HepG2 (cell line): Measurements from ENCODE around the gene MCM3AP. TPM values are rescaled to one million over a fixed set of nuclear protein-coding genes. Genes with fewer than 3 reads are reported as not detected.

Source experiments
- CAMTA2 ChIP-seq: sonication (generic); formaldehyde crosslinking; IDR thresholded peaks from 2 replicates; pipeline ENCODE4 v1.4.0; 2020; ENCODE audit warnings: mild to moderate bottlenecking, missing genetic modification reagents, borderline replicate concordance
- GATAD1 ChIP-seq: IDR thresholded peaks from 2 replicates; pipeline ENCODE4 v1.6.1; 2016; ENCODE audit warnings: missing genetic modification reagents, missing compliant biosample characterization
- GLMP ChIP-seq: sonication (generic); formaldehyde crosslinking; IDR thresholded peaks from 2 replicates; pipeline ENCODE4 v1.9.0; 2021; ENCODE audit warnings: missing genetic modification reagents, mild to moderate bottlenecking, borderline replicate concordance
- HDAC1 ChIP-seq: sonication (generic); formaldehyde crosslinking; IDR thresholded peaks from 2 replicates; pipeline ENCODE4 v1.5.1; 2020; ENCODE audit warnings: mild to moderate bottlenecking, missing genetic modification reagents
- HES4 ChIP-seq: sonication (generic); formaldehyde crosslinking; IDR thresholded peaks from 2 replicates; pipeline ENCODE4 v1.9.0; 2021; ENCODE audit warnings: mild to moderate bottlenecking, missing genetic modification reagents, borderline replicate concordance
- HNRNPK ChIP-seq: fragments of 200-400 bp; formaldehyde crosslinking; IDR thresholded peaks from 2 replicates; pipeline ENCODE4 v1.6.1; 2018; ENCODE audit warnings: low read length, low read depth, moderate library complexity, mild to moderate bottlenecking; ENCODE audit not compliant: poor library complexity, severe bottlenecking
- MAFG ChIP-seq: sonication (generic); formaldehyde crosslinking; IDR thresholded peaks from 2 replicates; pipeline ENCODE4 v1.5.1; 2020; ENCODE audit warnings: mild to moderate bottlenecking, missing genetic modification reagents
- MXI1 ChIP-seq: IDR thresholded peaks from 3 replicates; pipeline ENCODE4 v1.6.1; 2012; ENCODE audit warnings: low read depth, low read length, inconsistent platforms, borderline replicate concordance
- PITX1 ChIP-seq: sonication (generic); formaldehyde crosslinking; IDR thresholded peaks from 2 replicates; pipeline ENCODE4 v1.5.1; 2020; ENCODE audit warnings: mild to moderate bottlenecking, missing genetic modification reagents
- POLR2A ChIP-seq, 2 experiments: IDR thresholded peaks; 2 replicates each; pipeline ENCODE4 v1.6.1; 2011; ENCODE audit warnings: low read depth in 2 of 2, low read length in 2 of 2, mild to moderate bottlenecking in 1 of 2, moderate library complexity in 1 of 2; ENCODE audit not compliant: insufficient read depth in 1 of 2
- RELA ChIP-seq: sonication (generic); formaldehyde crosslinking; IDR thresholded peaks from 2 replicates; pipeline ENCODE4 v1.4.0; 2020; ENCODE audit warnings: missing genetic modification reagents
- SNAPC5 ChIP-seq: sonication (generic); formaldehyde crosslinking; IDR thresholded peaks from 2 replicates; pipeline ENCODE4 v1.8.1; 2023; ENCODE audit warnings: mild to moderate bottlenecking, missing genetic modification reagents, borderline replicate concordance
- SRY ChIP-seq: sonication (generic); formaldehyde crosslinking; IDR thresholded peaks from 2 replicates; pipeline ENCODE4 v1.8.0; 2022; ENCODE audit warnings: mild to moderate bottlenecking, missing genetic modification reagents
- TBX2 ChIP-seq: sonication (generic); formaldehyde crosslinking; IDR thresholded peaks from 2 replicates; pipeline ENCODE4 v1.5.0; 2020; ENCODE audit warnings: missing genetic modification reagents, mild to moderate bottlenecking, borderline replicate concordance
- ZBTB7A ChIP-seq: sonication (generic); formaldehyde crosslinking; IDR thresholded peaks from 2 replicates; pipeline ENCODE4 v1.8.0; 2022; ENCODE audit warnings: mild to moderate bottlenecking, missing genetic modification reagents
- ZFAT ChIP-seq: sonication (generic); formaldehyde crosslinking; conservative IDR thresholded peaks from 2 replicates; pipeline ENCODE4 v1.8.1; 2023; ENCODE audit warnings: missing genetic modification reagents, inconsistent platforms
- ZNF160 ChIP-seq: sonication (generic); formaldehyde crosslinking; IDR thresholded peaks from 2 replicates; pipeline ENCODE4 v1.8.0; 2022; ENCODE audit warnings: mild to moderate bottlenecking, inconsistent platforms, missing genetic modification reagents
- ZNF275 ChIP-seq: sonication (generic); formaldehyde crosslinking; IDR thresholded peaks from 2 replicates; pipeline ENCODE4 v1.8.0; 2022; ENCODE audit warnings: missing genetic modification reagents, mild to moderate bottlenecking, inconsistent platforms, borderline replicate concordance
- ZNF432 ChIP-seq: sonication (generic); formaldehyde crosslinking; IDR thresholded peaks from 2 replicates; pipeline ENCODE4 v1.5.0; 2020; ENCODE audit warnings: missing genetic modification reagents, mild to moderate bottlenecking, borderline replicate concordance
- ZNF550 ChIP-seq: sonication (generic); formaldehyde crosslinking; IDR thresholded peaks from 2 replicates; pipeline ENCODE4 v1.4.0; 2020; ENCODE audit warnings: mild to moderate bottlenecking, missing genetic modification reagents, borderline replicate concordance
- ZNF670 ChIP-seq: sonication (generic); formaldehyde crosslinking; IDR thresholded peaks from 2 replicates; pipeline ENCODE4 v1.8.0; 2022; ENCODE audit warnings: mild to moderate bottlenecking, missing genetic modification reagents, borderline replicate concordance
- ZNF878 ChIP-seq: sonication (generic); formaldehyde crosslinking; IDR thresholded peaks from 2 replicates; pipeline ENCODE4 v1.8.1; 2023; ENCODE audit warnings: mild to moderate bottlenecking, missing genetic modification reagents, moderate library complexity
- polyA plus RNA-seq, 8 experiments: library from polyadenylated mRNA; depleted of rRNA in 3 of 8; stranded (reverse) in 7 of 8; unstranded in 1 of 8; fragments of >200 nt; fragmentation: Illumina TruSeq in 4 of 8; extraction: Trizol in 4 of 8; gene quantifications; 2 replicates each; pipeline versions ENCODE4 v1.2.1 to v1.2.3, GENCODE V29; 2011 to 2016; ENCODE audit warnings: low read depth in 4 of 8, missing spikeins in 1 of 8, mixed read lengths in 1 of 8; ENCODE audit not compliant: insufficient read depth in 1 of 8
- total RNA-seq, 5 experiments: library from RNA; depleted of rRNA; stranded (reverse); fragments of >200 nt; fragmentation: Illumina TruSeq; extraction: Trizol; gene quantifications; 2 replicates each; pipeline ENCODE4 v1.2.3, GENCODE V29; 2016; ENCODE audit warnings: low read depth in 1 of 5
- TF ChIP-seq, protein P1 (sequence below): sonication (generic); formaldehyde crosslinking; IDR thresholded peaks from 2 replicates; pipeline ENCODE4 v1.5.1; 2020; ENCODE audit warnings: mild to moderate bottlenecking, missing genetic modification reagents, moderate library complexity

Gene MCM3AP
- total and polyA plus RNA-seq, 2 of the 13 experiments (the other 11 are each of a cell fraction or from before 2014, with no cell fraction given): 27.0 to 54.7 TPM

DNA sequence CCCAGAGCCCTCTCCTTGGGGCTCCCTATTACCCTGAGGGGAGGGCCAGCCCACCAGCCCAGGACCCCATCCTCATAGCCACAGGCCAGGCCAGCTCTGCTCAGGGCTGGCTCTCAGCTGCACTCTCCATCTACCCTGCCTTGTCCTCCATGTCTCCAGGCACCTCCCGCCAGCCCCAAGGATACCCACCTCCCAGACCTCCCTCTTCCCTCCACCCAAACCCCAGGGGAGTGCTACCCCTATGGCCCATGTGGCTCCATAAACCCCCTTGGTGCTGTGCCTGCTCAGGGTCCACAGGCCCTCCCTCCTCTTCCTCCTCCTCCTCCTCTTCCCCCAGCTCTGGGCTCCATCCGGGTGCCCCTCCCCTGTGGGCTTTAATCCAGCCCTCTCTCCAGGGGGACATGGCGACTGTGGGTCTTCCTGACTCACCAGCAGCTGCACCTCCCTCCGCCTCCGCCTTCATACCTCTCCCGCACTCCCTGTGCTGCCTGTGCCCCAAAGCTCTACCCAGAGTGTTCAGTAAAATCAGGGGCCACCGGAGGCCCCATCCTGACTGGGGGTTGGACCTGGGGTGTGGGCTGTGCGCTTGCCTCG, 9.9 kb upstream of the MCM3AP start (continued):
- TF ChIP-seq ZNF550: no peak
- TF ChIP-seq RELA (CRISPR knock-in tag): no peak
- TF ChIP-seq MAFG: no peak
- 0 out of 2 replicates have a peak, but pooled peaks have one; percentile 34 for TF ChIP-seq HDAC1
- TF ChIP-seq HNRNPK: no peak
- TF ChIP-seq CAMTA2 (CRISPR knock-in tag): no peak
- TF ChIP-seq ZFAT (CRISPR knock-in tag): no peak
- TF ChIP-seq ZNF432 (CRISPR knock-in tag): no peak
- no peak for TF ChIP-seq MXI1
- no peak for TF ChIP-seq GLMP (CRISPR knock-in tag)
- no peak for TF ChIP-seq ZNF160 (CRISPR knock-in tag)
- 0 out of 2 replicates have a peak, but pooled peaks have one; percentile 73 for TF ChIP-seq SRY (CRISPR knock-in tag)
- TF ChIP-seq POLR2A (IDR thresholded peaks at IDR 0.05; ENCODE audit: insufficient read depth in 1 of 2, low read depth in 2 of 2, low read length in 2 of 2): peak; percentile 32 to 51; a peak in 2 of 4 replicates
- TF ChIP-seq TBX2: no peak
- TF ChIP-seq PITX1: peak; percentile 48; the same call in 1 of the 2 replicates
- TF ChIP-seq SNAPC5: no peak
- TF ChIP-seq, protein P1, sequence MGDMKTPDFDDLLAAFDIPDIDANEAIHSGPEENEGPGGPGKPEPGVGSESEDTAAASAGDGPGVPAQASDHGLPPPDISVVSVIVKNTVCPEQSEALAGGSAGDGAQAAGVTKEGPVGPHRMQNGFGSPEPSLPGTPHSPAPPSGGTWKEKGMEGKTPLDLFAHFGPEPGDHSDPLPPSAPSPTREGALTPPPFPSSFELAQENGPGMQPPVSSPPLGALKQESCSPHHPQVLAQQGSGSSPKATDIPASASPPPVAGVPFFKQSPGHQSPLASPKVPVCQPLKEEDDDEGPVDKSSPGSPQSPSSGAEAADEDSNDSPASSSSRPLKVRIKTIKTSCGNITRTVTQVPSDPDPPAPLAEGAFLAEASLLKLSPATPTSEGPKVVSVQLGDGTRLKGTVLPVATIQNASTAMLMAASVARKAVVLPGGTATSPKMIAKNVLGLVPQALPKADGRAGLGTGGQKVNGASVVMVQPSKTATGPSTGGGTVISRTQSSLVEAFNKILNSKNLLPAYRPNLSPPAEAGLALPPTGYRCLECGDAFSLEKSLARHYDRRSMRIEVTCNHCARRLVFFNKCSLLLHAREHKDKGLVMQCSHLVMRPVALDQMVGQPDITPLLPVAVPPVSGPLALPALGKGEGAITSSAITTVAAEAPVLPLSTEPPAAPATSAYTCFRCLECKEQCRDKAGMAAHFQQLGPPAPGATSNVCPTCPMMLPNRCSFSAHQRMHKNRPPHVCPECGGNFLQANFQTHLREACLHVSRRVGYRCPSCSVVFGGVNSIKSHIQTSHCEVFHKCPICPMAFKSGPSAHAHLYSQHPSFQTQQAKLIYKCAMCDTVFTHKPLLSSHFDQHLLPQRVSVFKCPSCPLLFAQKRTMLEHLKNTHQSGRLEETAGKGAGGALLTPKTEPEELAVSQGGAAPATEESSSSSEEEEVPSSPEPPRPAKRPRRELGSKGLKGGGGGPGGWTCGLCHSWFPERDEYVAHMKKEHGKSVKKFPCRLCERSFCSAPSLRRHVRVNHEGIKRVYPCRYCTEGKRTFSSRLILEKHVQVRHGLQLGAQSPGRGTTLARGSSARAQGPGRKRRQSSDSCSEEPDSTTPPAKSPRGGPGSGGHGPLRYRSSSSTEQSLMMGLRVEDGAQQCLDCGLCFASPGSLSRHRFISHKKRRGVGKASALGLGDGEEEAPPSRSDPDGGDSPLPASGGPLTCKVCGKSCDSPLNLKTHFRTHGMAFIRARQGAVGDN (CRISPR knock-in tag): peak; percentile 50
- 0 out of 2 replicates have a peak, but pooled peaks have one; percentile 21 for TF ChIP-seq GATAD1 (CRISPR knock-in tag)
- TF ChIP-seq HES4 (CRISPR knock-in tag): no peak
- TF ChIP-seq ZBTB7A: 0 out of 2 replicates have a peak, but pooled peaks have one; percentile 1
- no peak for TF ChIP-seq ZNF275 (CRISPR knock-in tag)
- TF ChIP-seq ZNF878 (CRISPR knock-in tag): no peak
- TF ChIP-seq ZNF670 (CRISPR knock-in tag): no peak
